T follicular helper cell (primary cell): Measurements from ENCODE around the gene ILDR2.

Experiments
- DNase-seq: peaks from one replicate; pipeline ENCODE4 v3.0.0-alpha.2; 2020; ENCODE audit warnings: low read depth
- total RNA-seq, 2 experiments: gene quantifications; one replicate each; lab custom pipeline; 2026; lab: John Stamatoyannopoulos, UW

ILDR2 gene, protein sequence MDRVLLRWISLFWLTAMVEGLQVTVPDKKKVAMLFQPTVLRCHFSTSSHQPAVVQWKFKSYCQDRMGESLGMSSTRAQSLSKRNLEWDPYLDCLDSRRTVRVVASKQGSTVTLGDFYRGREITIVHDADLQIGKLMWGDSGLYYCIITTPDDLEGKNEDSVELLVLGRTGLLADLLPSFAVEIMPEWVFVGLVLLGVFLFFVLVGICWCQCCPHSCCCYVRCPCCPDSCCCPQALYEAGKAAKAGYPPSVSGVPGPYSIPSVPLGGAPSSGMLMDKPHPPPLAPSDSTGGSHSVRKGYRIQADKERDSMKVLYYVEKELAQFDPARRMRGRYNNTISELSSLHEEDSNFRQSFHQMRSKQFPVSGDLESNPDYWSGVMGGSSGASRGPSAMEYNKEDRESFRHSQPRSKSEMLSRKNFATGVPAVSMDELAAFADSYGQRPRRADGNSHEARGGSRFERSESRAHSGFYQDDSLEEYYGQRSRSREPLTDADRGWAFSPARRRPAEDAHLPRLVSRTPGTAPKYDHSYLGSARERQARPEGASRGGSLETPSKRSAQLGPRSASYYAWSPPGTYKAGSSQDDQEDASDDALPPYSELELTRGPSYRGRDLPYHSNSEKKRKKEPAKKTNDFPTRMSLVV
- 1.7 to 10.3 reads per million in 2 experiments for total RNA-seq

GRCh38 chr1:166975361-166976129 is at the start of gene ILDR2:
Gene ILDR2, minus strand, starts transcription at chr1:166975540. Its CDS starts 272 bp downstream, at chr1:166975268.
- DNase-seq = peak; percentile 26

DNA sequence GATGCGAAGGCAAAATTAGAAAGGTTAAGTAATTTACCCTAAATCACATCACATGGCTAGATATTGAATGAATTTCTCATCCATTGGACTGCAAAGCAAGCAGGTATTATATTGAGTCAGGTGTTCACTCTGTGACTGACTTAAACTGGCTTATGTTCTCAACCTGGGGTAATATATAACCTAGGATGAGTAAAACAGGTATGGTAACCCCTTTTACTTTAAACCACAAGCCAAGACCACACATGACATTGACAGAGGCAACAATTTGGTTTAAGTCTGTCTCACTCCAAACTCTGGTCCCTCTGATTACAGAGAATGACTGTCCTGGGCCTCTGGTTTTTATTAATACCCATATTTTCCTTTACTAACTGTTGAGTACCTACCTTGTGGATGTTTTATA is 47.0 kb upstream of the ILDR2 start:
- DNase-seq = no peak

DNA sequence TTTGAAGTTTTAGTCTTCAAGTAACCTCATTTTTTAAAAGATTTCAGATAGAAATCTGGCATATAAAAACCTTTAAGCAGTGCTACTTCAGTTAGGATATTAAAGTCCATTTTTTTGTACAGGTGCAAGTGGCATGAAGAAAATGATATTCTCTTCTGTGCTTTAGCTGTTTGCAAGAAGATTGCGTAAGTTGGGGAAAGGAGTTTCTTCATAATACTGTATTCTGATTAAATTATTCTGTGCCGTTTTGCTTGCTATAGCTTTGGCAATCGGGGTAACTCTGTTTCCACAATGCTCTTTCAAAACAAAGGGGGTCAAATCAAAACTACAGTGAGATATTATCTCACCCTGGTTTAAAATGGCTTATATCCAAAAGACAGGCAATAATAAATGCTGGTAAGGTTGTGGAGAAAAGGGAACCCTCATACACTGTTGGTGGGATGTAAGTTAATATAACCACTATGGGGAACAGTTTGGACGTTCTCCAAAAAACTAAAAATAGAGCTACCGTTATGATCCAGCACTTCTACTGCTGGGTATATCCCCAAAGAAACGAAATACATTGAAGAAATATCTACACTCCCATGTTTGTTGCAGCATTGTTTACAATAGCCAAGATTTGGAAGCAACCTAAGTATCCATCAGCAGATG is 40.9 kb upstream of the ILDR2 start:
- DNase-seq = no peak

GRCh38 chr1:167013108-167013929 is 38.0 kb upstream of the ILDR2 start:
- no peak for DNase-seq

GRCh38 chr1:167012570-167012969 is 37.2 kb upstream of the ILDR2 start:
- no peak for DNase-seq

- DNase-seq = no peak
Measured at GRCh38 chr1:167011560-167012191, 36.3 kb upstream of the ILDR2 start.

DNA sequence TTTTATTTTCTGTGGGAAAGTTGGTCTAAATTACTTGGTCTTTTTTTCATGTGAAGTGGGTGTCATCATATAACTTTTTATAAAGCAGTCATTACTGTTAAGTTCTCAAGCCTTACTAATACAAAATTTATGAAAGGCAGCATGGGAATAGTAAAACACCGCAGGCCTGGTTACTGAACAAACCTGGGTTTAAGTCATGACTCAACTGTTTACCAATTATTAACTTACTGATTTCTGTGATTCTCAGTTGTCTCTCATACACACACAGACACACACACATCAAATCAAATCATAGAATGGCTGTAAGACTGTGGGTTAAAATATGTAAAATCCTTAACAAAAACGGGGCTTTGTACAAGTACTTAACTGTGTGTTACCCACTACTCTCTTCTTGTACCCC is 28.4 kb upstream of the ILDR2 start:
- DNase-seq = no peak

DNA sequence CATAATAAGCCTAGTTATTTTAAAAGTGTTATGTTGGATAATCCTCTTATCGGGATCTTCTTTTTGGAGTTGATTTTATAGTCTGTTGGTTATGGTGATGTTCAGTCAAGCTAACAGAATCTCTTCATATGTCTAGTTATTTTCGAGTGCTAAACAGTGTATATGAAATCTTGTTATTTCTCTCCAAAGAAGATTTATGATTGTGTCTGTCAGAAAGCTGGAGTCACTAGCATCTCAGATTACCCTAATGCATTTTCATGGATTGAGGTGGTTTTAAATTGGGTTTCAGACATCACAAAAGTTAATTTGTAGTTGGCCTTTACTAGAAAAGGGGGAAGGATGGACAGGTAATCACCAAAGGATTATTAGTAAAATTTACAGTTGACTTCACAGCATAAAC is 27.0 kb upstream of the ILDR2 start:
- DNase-seq = no peak

DNA sequence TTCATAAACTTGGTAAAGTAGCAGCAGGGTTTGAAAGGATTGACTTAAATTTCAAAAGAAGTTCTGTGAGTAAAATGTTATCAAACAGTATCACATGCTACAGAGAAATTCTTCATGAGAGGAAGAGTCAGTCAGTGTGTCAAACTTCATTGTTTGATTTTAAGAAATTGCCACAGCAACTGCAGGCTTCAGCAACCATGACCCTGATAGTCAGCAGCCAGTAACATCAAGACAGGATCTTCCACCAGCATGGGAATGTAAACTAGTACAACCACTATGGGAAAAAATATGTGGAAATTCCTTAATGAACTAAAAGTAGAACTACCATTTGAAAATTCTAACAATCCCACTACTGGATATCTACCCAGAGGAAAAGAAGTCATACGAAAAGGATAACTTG is 25.2 kb upstream of the ILDR2 start:
- no peak for DNase-seq

- no peak for DNase-seq
Measured at GRCh38 chr1:166999500-167000055, 24.2 kb upstream of the ILDR2 start.

DNA sequence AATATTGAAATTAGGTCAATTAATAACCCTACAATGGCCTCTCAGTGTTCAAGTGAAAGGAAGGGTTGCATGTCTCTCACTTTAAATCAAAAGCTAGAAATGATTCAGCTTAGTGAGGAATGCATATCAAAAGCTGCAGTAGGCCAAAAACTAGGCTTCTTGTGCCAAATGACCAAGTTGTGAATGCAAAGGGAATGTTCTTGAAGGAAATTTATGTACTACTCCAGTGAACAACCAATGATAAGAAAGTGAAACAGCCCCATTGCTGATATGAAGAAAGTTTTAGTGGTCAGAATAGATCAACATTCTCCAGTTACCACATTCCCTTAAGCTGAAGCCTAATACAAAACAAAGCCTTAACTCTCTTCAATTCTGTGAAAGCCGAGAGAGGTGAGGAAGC is 23.7 kb upstream of the ILDR2 start:
- no peak for DNase-seq

- DNase-seq = no peak
Measured at GRCh38 chr1:166988974-166989515, 13.7 kb upstream of the ILDR2 start, which contains the start of gene MAEL. Gene MAEL, plus strand, starts transcription at chr1:166989280. Its CDS starts 73 bp downstream, at chr1:166989353.

DNA sequence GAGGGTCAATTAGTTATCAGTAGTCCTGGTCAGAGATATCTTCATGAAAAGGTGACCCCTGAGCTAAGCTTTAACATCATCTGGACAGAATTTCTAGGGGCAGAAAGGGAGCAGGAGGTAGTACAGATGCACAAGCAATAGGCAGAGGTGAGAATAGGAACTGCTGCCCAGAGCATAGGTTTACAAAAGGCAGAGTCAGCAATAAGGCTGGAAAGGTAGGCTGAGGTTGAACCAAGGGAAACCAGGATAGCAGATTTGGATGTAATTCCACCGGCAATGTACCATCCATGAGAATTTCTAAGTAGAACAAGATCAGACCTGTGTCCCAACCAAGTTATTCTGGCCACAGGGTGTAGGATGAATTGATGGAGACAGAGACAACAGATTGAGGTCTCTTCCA is 6.2 kb upstream of the ILDR2 start:
- no peak for DNase-seq

GRCh38 chr1:166980818-166981217 is 5.5 kb upstream of the ILDR2 start:
- no peak for DNase-seq

- DNase-seq = no peak
Measured at GRCh38 chr1:166980383-166980782, 5.0 kb upstream of the ILDR2 start.

- DNase-seq = no peak
Measured at GRCh38 chr1:166978821-166979220, 3.5 kb upstream of the ILDR2 start.

GRCh38 chr1:166977951-166978350 is 2.6 kb upstream of the ILDR2 start:
- DNase-seq = no peak

GRCh38 chr1:166974647-166975345 is 544 bp downstream of the ILDR2 start:
- no peak for DNase-seq

- DNase-seq = no peak
Measured at GRCh38 chr1:166972826-166973225, 2.5 kb downstream of the ILDR2 start.
